Measurements from ENCODE around the gene TLX1.
A peak's percentile ranks its signal among the peaks of the same experiment; 100 is the strongest.

Gene TLX1

DNA sequence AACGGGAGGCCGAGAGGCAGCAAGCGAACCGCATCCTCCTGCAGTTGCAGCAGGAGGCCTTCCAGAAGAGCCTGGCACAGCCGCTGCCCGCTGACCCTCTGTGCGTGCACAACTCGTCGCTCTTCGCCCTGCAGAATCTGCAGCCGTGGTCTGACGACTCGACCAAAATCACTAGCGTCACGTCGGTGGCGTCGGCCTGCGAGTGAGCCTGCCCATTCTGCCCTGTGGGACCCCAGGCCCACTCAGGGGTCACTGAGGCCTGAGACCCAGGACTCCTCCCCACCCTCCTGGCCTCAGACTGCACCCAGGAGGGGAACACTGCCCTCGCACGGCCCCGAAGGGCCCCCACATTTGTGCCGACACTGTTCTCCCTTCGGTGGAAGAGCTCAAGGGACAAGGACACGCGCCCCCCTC, 5.6 kb downstream of the TLX1 start:
- ATAC-seq: no peak

DNA sequence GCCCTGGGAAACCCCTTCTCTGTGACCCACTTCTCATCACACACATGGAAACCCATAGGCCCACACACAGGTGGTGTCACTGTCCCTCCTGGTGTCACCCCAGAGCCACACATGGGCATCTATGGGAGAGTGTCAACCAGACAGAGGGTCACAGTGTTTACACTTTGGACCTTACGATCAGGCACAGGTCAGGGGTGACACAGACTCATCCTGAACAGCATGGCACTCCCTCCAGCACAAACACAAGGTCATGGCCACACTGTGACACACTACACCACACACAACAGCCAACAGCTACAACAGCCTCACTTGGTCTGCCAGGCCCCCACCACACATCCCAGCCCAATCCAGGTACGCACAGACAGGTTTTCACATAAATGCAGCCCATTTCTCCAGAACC, 6.2 kb downstream of the TLX1 start:
- Mint-ChIP-seq H3K27ac (no peak overlapping the region), H3K36me3 (peaks cover 8% of the 10 kb centered on the region), H3K4me1 (peaks cover 55% of the 10 kb centered on the region), H3K4me3 (no peak overlapping the region), H3K9me3 (no peaks in the 10 kb centered on the region)
- ATAC-seq (no peak), DNase-seq (ENCODE audit: low spot score in 2 of 2) (no peak)

More for the DNA sequence above, 5.6 kb downstream of the TLX1 start:
- no peak overlapping the region for H3K27ac Mint-ChIP-seq
- H3K4me3 Mint-ChIP-seq: no peak overlapping the region
- DNase-seq (ENCODE audit: low spot score in 2 of 2): no peak
- H3K4me1 Mint-ChIP-seq: peaks cover 54% of the 10 kb centered on the region
- H3K36me3 Mint-ChIP-seq: peaks cover 8% of the 10 kb centered on the region
- H3K9me3 Mint-ChIP-seq: no peaks in the 10 kb centered on the region

DNA sequence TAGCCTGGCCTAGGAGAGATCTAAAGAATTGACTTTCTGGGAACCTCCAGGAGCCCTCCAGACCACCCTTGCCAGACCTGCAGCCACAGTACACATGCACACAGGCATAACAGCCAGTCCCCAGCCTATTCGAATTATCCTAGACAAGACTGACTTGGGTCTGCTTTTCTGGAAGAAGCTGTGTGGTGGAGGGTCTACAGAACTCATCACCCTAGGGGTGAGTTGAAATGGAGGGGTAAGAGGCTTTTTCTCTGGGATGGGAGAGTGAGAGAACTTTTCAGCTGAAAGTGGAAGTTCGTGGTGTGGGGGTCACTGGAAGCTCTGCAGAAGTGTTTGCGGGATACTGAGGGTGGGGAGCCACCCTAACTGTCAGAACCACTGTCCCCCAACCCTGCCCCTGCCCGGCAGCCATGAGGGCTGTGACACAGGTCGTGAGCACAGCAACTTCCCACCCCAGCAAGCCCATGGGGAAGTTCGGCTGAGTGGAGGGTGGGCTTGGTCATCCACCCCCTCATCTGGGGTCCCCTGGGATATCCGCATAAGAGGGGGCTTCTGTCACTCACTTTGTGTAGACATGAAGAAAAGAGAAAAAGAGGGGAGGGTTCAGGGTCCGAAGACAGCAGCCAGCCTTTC, 7.8 kb downstream of the TLX1 start:
- Mint-ChIP-seq H3K4me3 (no peak overlapping the region), H3K36me3 (peaks cover 8% of the 10 kb centered on the region), H3K9me3 (no peaks in the 10 kb centered on the region), H3K4me1 (peaks cover 43% of the 10 kb centered on the region), H3K27ac (no peak overlapping the region)
- DNase-seq (ENCODE audit: low spot score in 2 of 2) (no peak), ATAC-seq (no peak)

DNA sequence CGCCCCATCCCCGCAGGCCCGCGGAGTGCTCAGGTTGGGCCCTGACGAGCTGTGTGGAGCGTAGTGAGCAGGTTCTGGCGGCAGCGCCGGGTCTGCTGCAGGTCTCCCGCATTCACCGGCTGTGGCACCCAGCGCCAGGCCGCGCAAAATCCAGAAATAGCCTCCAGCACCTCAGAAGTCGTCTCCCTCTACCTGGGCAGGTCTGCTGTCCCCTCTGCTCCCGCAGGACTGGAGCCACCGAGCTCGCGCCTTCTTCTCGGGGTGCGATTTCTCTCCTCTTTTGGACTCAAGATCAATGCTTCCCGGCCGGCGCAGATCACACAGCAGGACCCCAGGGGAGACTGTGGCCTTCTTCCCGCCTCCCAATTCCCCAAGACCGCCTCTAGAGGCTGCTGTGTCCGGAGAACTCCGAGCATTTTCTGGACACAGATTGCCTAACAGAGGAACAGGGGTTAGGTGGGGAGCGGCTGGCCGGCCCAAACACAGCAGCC, 8.4 kb downstream of the TLX1 start:
- Mint-ChIP-seq H3K4me3 (peak overlapping the region; percentile 18), H3K27ac (no peak overlapping the region)

DNA sequence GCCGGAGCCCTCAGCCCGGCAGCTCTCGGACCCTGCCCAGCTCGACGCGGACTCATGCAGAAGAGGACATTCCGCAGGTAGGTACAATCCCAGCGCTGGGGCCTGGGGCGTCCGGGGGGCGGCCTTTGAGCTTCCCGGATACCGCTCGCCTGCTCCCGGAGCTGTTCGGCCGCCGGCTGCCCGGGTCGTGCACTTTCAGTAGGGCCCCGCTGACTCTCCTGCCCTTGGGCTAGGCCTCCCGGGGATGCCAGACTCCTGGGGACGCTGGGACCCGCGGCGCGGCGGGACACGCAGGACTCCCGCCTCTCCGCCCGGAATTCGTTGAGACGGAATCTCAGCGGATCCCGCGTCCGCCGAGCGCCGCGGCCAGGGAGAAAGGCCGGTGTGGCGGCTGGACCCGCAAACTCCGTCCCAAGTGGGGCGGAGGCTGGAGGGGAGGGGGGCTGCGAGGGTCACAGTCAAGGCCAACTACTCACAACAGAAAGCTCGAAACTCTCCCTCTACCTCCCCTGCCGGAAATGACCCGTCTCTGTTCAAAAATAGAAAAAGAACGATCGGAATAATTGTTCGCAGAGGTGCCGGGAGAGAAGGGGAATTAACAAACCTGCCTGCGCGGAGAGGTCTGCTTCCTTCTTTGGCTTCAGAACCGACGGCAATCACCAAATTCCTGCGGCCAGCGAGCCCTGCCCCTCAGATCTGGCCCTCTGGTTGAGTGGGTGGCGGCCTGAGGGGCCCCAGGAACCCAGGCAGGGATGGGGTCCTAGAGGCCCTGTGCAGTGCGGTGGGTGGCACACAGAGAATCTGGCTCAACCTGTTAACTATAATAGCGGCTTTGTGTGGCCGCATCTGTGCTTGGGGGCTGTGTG, 9.2 kb downstream of the TLX1 start:
- Mint-ChIP-seq H3K4me3 (peak overlapping the region; percentile 18), H3K36me3 (peaks cover 8% of the 10 kb centered on the region), H3K27ac (no peak overlapping the region), H3K9me3 (no peaks in the 10 kb centered on the region), H3K4me1 (peaks cover 32% of the 10 kb centered on the region)
- no peak for DNase-seq (ENCODE audit: low spot score in 2 of 2)
- ATAC-seq: no peak

More for the DNA sequence above, 8.4 kb downstream of the TLX1 start:
- DNase-seq (ENCODE audit: low spot score in 2 of 2) (no peak), ATAC-seq (no peak)
- Mint-ChIP-seq H3K4me1 (peaks cover 40% of the 10 kb centered on the region), H3K36me3 (peaks cover 8% of the 10 kb centered on the region), H3K9me3 (no peaks in the 10 kb centered on the region)

DNA sequence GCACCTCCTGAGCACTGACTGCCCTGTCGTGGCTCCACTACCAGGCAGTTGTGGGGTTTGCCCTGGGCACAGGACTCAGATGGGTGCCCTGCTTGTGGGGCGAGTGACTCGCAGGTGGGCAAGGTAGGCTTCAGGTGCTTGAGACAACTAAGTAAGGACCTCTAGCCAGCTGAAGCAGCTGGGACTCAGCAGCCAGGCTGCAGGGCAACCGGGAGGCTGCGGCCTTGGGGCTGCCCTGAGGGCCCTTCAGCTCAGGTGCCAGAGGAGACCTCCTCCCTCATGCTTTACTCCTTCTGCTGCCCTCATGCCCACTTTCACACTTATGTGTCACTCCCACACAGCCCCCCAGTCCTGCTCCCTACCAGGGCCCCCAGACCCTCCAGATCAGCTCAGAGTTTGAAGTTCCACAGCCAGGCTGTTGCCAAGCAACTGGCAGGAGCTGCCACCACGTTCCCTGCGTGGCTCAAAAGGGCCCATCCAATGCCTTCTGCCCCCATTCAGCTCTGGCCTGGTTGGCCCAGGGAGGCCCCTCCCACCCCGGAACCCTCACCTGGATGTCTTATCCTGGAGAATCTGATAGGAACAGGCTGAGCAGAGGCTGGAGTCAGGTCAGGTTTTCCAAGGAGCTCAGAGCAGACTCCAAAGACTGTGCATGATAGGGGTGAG, 10.0 kb downstream of the TLX1 start:
- Mint-ChIP-seq H3K4me3 (peak overlapping the region; percentile 18), H3K9me3 (no peaks in the 10 kb centered on the region), H3K36me3 (peaks cover under 1% of the 10 kb centered on the region), H3K4me1 (peaks cover 25% of the 10 kb centered on the region), H3K27ac (no peak overlapping the region)
- DNase-seq (ENCODE audit: low spot score in 2 of 2) (no peak), ATAC-seq (no peak)

DNA sequence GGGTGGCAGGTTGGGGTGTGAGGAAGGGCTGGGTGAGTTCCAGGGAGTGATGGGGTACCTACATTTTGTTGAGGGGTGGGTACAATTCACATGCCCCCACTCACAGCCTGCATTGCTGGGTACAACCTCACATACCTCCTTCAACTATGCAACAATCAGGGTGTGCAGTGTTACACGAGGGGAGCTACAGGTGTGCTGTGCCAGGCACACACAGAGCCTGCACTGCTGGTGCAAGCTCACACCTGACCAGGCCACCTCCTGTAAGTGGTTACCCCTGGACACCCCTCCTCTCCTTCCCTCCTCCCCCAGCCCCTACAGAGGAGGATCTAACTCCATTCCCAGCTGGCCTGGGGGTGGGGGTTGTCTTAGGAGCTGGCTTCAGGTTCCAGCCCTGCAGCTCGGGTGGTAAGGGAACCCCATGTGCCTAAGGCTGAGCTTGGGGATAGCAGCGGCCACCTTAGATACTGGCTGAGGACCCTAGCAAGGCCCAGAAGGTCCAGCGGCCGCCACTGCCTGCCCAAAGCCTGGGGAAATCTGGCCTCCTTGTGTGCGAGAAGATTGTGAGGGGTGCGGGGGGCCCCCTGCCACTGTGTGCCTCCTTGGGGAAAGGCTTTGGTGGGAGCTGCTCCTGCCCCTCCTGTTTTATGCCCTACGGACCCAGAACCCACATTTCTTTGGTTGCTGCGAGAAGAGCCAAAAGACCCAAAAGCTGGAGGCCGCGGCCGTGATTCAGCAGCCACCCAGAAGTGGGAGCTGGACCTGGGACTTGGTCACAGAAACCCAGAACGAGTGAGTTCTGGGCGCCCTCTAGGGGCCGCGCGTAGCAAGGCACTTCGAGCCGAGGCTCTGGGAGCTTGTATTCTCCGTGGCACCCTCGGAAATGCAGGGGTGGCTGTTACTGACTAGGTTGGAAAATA, 10.8 kb downstream of the TLX1 start:
- Mint-ChIP-seq H3K36me3 (no peaks in the 10 kb centered on the region), H3K4me1 (peaks cover 24% of the 10 kb centered on the region), H3K4me3 (no peak overlapping the region), H3K27ac (no peak overlapping the region), H3K9me3 (no peaks in the 10 kb centered on the region)
- DNase-seq (ENCODE audit: low spot score in 2 of 2) (peak; percentile 79 to 91), ATAC-seq (peak; percentile 90)

DNA sequence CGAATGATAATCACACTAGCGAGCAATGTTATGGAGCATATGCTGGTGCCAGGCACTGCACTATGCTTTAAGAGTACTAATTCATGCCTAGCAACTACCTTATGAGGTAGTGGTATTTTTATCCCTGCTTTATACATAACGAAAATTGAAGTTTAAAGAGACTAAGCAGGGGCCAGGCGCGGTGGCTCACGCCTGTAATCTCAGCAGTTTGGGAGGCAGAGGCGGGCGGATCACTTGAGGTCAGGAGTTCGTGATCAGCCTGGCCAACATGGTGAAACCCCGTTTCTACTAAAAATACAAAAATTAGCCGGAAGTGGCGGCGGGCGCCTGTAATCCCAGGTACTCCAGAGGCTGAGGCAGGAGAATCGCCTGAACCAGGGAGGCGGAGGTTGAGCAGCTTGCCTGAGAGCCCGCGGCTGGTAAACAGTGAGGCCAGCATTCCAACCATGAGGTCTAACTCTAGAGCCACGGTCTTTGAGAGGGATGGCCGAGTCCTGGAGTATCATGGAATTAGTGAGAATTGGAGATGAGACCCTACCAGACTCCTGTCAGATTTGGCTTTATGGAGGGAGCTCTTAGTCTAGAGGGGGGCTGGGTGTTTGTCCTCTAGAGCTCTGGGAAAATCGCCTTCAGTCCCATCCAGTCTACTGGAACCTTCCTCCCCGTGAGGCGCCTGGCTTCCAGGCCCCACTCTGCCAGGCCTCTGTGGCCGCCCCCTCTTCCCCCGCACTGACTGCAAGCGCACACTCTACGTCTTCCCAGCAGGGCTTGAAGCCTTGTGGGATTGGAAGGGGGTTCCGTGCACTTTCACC, 11.6 kb downstream of the TLX1 start:
- Mint-ChIP-seq H3K9me3 (no peaks in the 10 kb centered on the region), H3K4me1 (peaks cover 24% of the 10 kb centered on the region), H3K4me3 (no peak overlapping the region), H3K36me3 (no peaks in the 10 kb centered on the region), H3K27ac (no peak overlapping the region)
- DNase-seq (ENCODE audit: low spot score in 2 of 2): no peak
- peak; percentile 1 for ATAC-seq

DNA sequence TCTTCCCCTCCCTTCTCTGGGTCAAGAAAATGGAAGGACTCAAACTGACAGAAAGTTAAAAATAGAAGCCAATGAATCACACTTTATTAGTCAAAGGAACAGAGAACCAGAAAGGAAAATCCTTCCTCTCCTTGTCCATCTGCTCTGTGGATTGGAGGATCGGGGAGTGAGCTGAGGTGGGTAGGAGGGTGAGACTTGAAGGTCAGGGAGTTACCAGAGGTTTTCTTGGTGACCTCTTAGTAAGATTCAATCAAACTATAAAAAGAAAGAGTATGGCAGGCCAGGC, 12.2 kb downstream of the TLX1 start:
- Mint-ChIP-seq H3K4me1 (peaks cover 20% of the 10 kb centered on the region), H3K36me3 (no peaks in the 10 kb centered on the region), H3K9me3 (no peaks in the 10 kb centered on the region), H3K27ac (no peak overlapping the region), H3K4me3 (no peak overlapping the region)
- ATAC-seq (no peak), DNase-seq (ENCODE audit: low spot score in 2 of 2) (no peak)

DNA sequence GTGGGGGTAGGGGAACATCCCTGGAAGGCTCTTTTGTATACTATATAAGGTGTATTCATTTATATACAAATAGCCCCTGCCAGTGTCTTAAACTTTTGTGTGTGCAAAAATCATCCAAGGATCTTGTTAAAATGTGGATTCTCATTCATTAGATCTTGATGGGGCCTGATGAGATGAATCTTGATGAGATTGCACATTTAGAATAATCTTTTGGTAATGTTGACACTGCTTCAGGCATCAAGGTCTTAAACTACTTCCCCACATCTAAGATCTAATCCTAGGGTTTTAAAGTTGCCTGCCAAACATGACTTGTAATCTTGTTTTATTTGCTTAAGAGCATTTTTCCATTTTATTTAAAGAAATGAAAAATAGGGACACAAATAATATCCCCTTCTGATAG, 13.0 kb downstream of the TLX1 start:
- Mint-ChIP-seq H3K27ac (no peak overlapping the region), H3K36me3 (no peaks in the 10 kb centered on the region), H3K4me1 (peaks cover 12% of the 10 kb centered on the region), H3K4me3 (no peak overlapping the region), H3K9me3 (no peaks in the 10 kb centered on the region)
- DNase-seq (ENCODE audit: low spot score in 2 of 2) (no peak), ATAC-seq (no peak)

DNA sequence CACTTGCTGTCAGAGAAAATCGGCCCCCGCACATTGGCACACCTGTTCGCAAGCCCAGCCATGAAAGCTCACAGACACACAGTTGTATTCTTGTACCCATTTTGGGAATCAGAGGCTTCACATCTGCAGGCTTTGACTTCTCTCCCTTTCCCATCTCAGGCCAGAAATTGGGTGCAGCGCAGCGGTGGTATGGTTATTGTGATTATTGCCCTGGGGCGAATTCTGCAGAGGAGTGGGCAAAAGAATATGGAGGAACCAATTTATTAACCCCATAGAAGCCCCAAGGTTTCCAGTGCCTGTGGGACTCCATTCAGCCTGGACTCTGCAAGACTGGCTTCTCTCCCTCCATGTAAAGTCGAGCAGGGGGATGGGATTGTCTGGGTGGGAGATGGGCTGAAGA, 14.0 kb downstream of the TLX1 start:
- DNase-seq (ENCODE audit: low spot score in 2 of 2) (no peak), ATAC-seq (no peak)
- Mint-ChIP-seq H3K9me3 (no peaks in the 10 kb centered on the region), H3K4me1 (peaks cover 6% of the 10 kb centered on the region), H3K4me3 (no peak overlapping the region), H3K27ac (no peak overlapping the region), H3K36me3 (no peaks in the 10 kb centered on the region)

DNA sequence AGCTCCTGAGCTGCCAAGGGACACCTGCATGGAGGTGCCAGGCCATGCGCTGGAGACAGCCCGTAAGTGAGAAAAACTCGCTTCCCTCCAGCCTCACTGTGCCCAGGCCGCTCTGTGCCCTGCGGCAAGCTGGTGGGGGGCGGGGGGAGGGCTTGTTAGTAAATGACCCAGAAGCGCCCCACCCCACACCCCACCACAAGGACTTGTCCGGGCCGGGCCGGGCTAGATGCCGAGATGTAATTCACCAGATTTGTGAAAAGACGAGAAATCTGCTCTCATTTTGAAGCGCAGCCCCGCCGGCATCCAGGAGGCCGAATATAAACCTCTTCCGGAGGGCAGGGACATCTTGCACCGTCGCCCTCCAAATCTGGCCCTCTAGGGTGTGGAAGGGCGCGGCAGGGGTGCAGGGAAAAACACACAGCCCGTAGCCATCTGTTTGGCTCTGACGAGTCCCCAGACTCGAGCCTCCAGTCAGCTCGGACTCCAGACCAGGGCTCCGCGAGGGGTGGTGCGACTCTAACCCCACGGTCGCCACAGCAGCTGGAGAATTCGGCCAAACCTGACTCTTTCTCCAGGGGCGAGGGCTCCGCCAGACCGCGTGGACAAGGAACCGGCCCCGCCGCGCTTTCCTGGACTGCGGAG, 14.8 kb downstream of the TLX1 start:
- Mint-ChIP-seq H3K4me3 (no peak overlapping the region), H3K27ac (no peak overlapping the region), H3K36me3 (no peaks in the 10 kb centered on the region), H3K9me3 (no peaks in the 10 kb centered on the region), H3K4me1 (peaks cover 6% of the 10 kb centered on the region)
- no peak for DNase-seq (ENCODE audit: low spot score in 2 of 2)
- ATAC-seq: no peak

DNA sequence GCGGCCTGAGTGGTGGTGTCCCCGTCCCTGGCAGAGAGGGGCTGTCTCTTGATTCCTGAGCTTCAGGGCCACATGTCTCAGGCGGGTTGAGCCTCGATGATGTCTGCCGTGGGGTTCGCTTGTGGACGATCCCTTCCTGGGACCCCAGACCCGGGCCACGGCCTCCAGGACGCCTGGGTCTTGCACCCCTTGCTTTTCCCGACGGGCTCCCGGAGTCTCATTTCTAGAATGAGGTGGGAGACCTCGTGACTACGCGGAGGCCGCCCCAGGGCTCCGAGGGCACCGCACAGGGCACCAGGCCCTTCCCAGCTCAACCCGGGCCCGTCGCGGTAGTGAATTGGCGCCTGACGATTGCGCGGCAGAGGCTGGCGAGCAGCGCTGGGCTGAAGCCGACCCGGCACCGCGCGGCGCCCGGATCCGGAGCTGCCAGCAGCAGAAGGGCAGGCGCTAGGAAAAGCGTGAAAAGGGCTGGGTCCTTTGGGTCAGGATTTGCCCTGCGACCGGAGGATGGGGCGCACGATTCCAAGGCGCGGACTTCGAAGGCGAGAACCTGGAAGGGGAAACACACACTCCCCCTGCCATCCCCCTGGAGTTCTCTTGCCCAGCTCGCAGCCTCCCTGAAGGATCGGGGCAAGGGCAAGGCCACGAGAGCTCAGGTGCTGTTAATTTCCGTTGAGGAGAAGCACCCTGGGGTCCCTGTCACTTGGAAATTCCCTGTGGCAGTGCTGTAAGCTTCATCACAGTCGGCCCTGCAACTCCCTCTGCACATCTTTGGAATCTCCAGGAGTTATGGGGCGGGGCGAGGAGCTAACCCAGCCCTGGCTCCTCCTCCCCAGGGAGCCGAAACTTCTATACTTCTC, 15.5 kb downstream of the TLX1 start:
- Mint-ChIP-seq H3K4me3 (no peak overlapping the region), H3K9me3 (no peaks in the 10 kb centered on the region), H3K36me3 (no peaks in the 10 kb centered on the region), H3K4me1 (peaks cover 6% of the 10 kb centered on the region), H3K27ac (no peak overlapping the region)
- DNase-seq (ENCODE audit: low spot score in 2 of 2): no peak
- no peak for ATAC-seq

All from stimulated activated effector memory CD8-positive, alpha-beta T cell treated with anti-CD3 and anti-CD28 coated beads, Interleukin-12 subunit alpha, Interleukin-12 subunit beta, amount 100 ng/mL, for 72 hours (primary cell).